ENCODE measurements around the gene CTRB1.

The CTRB1 gene

GRCh38 chr16:75195811-75196790 is 22.7 kb upstream of the CTRB1 start:
- FAIRE-seq (no peak), DNase-seq (ENCODE audit: insufficient read length, low spot score) (no peak)
- TF ChIP-seq CTCF (IDR thresholded peaks at IDR 0.05; ENCODE audit: insufficient read depth, missing control alignments) = no peak

GRCh38 chr16:75196836-75197235 is 22.0 kb upstream of the CTRB1 start:
- no peak for TF ChIP-seq CTCF (IDR thresholded peaks at IDR 0.05; ENCODE audit: insufficient read depth, missing control alignments)
- DNase-seq (ENCODE audit: insufficient read length, low spot score) (no peak), FAIRE-seq (no peak)

- TF ChIP-seq CTCF (IDR thresholded peaks at IDR 0.05; ENCODE audit: insufficient read depth, missing control alignments) = no peak
- FAIRE-seq = no peak
- no peak for DNase-seq (ENCODE audit: insufficient read length, low spot score)
Measured at GRCh38 chr16:75197522-75198134, 21.2 kb upstream of the CTRB1 start.

- FAIRE-seq (no peak), DNase-seq (ENCODE audit: insufficient read length, low spot score) (no peak)
- no peak for TF ChIP-seq CTCF (IDR thresholded peaks at IDR 0.05; ENCODE audit: insufficient read depth, missing control alignments)
Measured at GRCh38 chr16:75198135-75198600, 20.6 kb upstream of the CTRB1 start.

GRCh38 chr16:75202069-75202590 is 16.7 kb upstream of the CTRB1 start:
- no peak for TF ChIP-seq CTCF (IDR thresholded peaks at IDR 0.05; ENCODE audit: insufficient read depth, missing control alignments)
- DNase-seq (ENCODE audit: insufficient read length, low spot score) (no peak), FAIRE-seq (no peak)

GRCh38 chr16:75203096-75203495 is 15.7 kb upstream of the CTRB1 start:
- DNase-seq (ENCODE audit: insufficient read length, low spot score) (no peak), FAIRE-seq (no peak)
- no peak for TF ChIP-seq CTCF (IDR thresholded peaks at IDR 0.05; ENCODE audit: insufficient read depth, missing control alignments)
